Endothelial cell of umbilical vein (primary cell): Measurements from ENCODE around the gene TICRR.

ENCODE experiments used
- EZH2 ChIP-seq: IDR thresholded peaks from 2 replicates; pipeline ENCODE4 v1.6.1; 2012; ENCODE audit warnings: borderline replicate concordance, low read depth, mild to moderate bottlenecking, moderate library complexity, low read length, inconsistent platforms; ENCODE audit not compliant: severe bottlenecking
- TF ChIP-seq, protein P1 (sequence below), 2 donors: IDR thresholded peaks; 1 replicate in 1 of 2; 2 replicates in 1 of 2; pipeline ENCODE4 v1.5.1; 2011; ENCODE audit warnings: low read length in 2 of 2, mild to moderate bottlenecking in 2 of 2, moderate library complexity in 2 of 2, control low read depth in 1 of 2, inconsistent platforms in 1 of 2, low read depth in 1 of 2; ENCODE audit not compliant: insufficient read depth in 1 of 2; ENCODE audit errors: extremely low read depth in 1 of 2

DNA sequence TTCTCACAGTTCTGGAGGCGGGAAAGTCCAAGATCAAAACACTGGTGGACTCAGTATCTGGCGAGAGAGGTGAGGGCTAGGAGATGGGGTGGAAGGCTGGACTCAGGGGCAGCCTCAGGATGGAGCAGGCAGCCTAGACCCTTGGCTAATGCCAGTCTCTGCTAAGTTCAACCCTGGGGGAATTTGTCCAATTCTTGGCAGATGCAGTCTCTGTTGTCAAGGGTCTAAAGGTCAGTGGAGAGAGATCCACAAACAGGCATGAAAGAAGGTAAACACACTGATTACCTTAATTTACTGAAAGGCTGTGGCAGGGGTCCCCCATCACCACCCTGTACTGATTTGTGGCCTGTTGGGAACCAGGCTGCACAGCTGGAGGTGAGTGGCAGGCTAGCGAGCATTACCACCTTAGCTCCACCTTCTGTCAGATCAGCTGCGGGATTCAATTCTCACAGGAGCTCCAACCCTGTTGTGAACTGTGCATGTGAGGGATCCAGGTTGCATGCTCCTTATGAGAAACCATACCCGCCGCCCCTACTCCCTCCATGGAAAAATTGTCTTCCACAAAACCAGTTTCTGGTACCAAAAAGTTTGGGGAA lies 46.4 kb upstream of the TICRR start:
- TF ChIP-seq, protein P1, sequence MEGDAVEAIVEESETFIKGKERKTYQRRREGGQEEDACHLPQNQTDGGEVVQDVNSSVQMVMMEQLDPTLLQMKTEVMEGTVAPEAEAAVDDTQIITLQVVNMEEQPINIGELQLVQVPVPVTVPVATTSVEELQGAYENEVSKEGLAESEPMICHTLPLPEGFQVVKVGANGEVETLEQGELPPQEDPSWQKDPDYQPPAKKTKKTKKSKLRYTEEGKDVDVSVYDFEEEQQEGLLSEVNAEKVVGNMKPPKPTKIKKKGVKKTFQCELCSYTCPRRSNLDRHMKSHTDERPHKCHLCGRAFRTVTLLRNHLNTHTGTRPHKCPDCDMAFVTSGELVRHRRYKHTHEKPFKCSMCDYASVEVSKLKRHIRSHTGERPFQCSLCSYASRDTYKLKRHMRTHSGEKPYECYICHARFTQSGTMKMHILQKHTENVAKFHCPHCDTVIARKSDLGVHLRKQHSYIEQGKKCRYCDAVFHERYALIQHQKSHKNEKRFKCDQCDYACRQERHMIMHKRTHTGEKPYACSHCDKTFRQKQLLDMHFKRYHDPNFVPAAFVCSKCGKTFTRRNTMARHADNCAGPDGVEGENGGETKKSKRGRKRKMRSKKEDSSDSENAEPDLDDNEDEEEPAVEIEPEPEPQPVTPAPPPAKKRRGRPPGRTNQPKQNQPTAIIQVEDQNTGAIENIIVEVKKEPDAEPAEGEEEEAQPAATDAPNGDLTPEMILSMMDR (IDR thresholded peaks at IDR 0.05; ENCODE audit: extremely low read depth in 1 of 2, insufficient read depth in 1 of 2, low read depth in 1 of 2, low read length in 2 of 2): no peak
- no peak for TF ChIP-seq EZH2
